Transverse colon (tissue), 4 donors: ENCODE measurements around the gene FLAD1. TPM values are rescaled to one million over a fixed set of nuclear protein-coding genes. Genes with fewer than 3 reads are reported as not detected.

Source experiments
- DNase-seq: peaks from one replicate; pipeline ENCODE4 v3.0.0-alpha.2; 2019
- H3K27ac ChIP-seq, 4 donors: fragments of 200-600 bp; sonication (generic); 2 replicates each; pipeline ENCODE4 v1.5.1; 2016 to 2018; ENCODE audit warnings: inconsistent platforms in 4 of 4
- H3K27me3 ChIP-seq: fragments of 200-600 bp; sonication (generic); 2 replicates; pipeline ENCODE4 v1.5.1; 2017; ENCODE audit warnings: inconsistent platforms
- H3K36me3 ChIP-seq, 4 donors: fragments of 200-600 bp; sonication (generic); 2 replicates each; pipeline ENCODE4 v1.5.1; 2017 to 2019; ENCODE audit warnings: inconsistent platforms in 4 of 4
- H3K4me1 ChIP-seq, 4 donors: fragments of 200-600 bp; sonication (generic); 2 replicates each; pipeline ENCODE4 v1.5.1; 2017 to 2020; ENCODE audit warnings: inconsistent platforms in 4 of 4
- H3K4me3 ChIP-seq, 4 donors: fragments of 200-600 bp; sonication (generic); 1 replicate in 1 of 4; 2 replicates in 3 of 4; pipeline versions ENCODE4 v1.5.1 to v1.6.1; 2017 to 2019; ENCODE audit warnings: inconsistent platforms in 4 of 4
- H3K9me3 ChIP-seq, 2 donors: fragments of 200-600 bp; sonication (generic); 2 replicates each; pipeline ENCODE4 v1.5.1; 2017 to 2019; ENCODE audit warnings: inconsistent platforms in 2 of 2
- EP300 ChIP-seq: sonication (generic); formaldehyde crosslinking; IDR thresholded peaks from one replicate; pipeline ENCODE4 v1.6.1; 2017; ENCODE audit warnings: antibody characterized with exemption, low read depth
- POLR2A ChIP-seq: fragments of 450-650 bp; IDR thresholded peaks from one replicate; pipeline ENCODE4 v1.6.1; 2016; ENCODE audit warnings: antibody characterized with exemption, mild to moderate bottlenecking, moderate library complexity
- POLR2AphosphoS5 ChIP-seq, 3 donors: sonication (generic); formaldehyde crosslinking; IDR thresholded peaks; one replicate each; pipeline ENCODE4 v1.6.1; 2016; ENCODE audit warnings: antibody characterized with exemption in 3 of 3
- WGBS, 2 donors: methylation state at CpG; one replicate each; pipeline ENCODE4 v1.1.5; 2018; ENCODE audit warnings: low coverage in 1 of 2; 5-methylcytosine and 5-hydroxymethylcytosine counted together
- in situ Hi-C, 4 donors: fragments of 200-750 bp; cut with MboI; loops; one replicate each; pipeline versions ENCODE4 v1.15.0 to v1.15.1; 2017; ENCODE audit warnings: low sequenced_read_pairs in 3 of 4, low pct_ligation_motif_present in 1 of 4, low pct_unique_long_range_greater_than_20kb in 1 of 4
- intact Hi-C: fragments of 100-400 bp; cut with DNase I; formaldehyde crosslinking; loops from one replicate; pipeline ENCODE4 v1.15.1; 2023; ENCODE audit warnings: low total_unique reads
- total RNA-seq, 4 donors: library from RNA; depleted of rRNA; stranded (reverse); fragments of >200 nt; gene quantifications; one replicate each; pipeline ENCODE4 v1.1.0, GENCODE V29; 2016
- TF ChIP-seq, protein P1 (sequence below), 5 experiments: fragments of 200-600 bp in 3 of 5; fragments of 450-650 bp in 2 of 5; sonication (generic) in 3 of 5; IDR thresholded peaks; 1 replicate in 2 of 5; 2 replicates in 3 of 5; pipeline ENCODE4 v1.5.1; 2016 to 2017; ENCODE audit warnings: antibody characterized with exemption in 5 of 5, inconsistent platforms in 3 of 5, mild to moderate bottlenecking in 2 of 5, moderate library complexity in 1 of 5

The FLAD1 gene
- total RNA-seq, 4 donors from 2014 or later = 32.7 to 42.4 (median 36.0) TPM

DNA sequence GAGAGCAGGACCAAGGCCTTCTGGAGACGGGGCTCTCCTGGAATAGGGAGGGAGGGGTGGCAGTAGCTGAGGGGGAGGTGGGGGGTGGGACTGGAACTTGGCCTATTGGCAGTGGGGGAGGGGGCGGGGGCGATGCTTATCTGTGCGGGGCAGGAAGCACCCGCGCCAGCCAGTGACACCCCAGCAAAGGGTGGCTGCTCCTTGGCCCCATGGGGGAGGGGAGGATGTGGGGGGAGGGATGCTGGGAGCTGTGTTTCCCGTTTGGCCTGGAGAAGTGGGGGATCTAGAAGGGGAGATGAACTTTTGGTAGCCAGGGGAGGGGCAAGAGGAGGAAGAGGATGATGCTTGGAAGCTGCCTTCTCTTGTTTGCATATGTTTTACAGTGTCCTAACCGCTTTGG is 30.5 kb downstream of the FLAD1 start:
- Histone ChIP-seq H3K36me3 (peaks cover 0 to 12% (median 2%) of the 10 kb centered on the region in 4 donors), H3K9me3 (no peaks in the 10 kb centered on the region), H3K27ac (peak overlapping the region; percentile 96 to 100 (median 98)), H3K27me3 (no peaks in the 10 kb centered on the region), H3K4me3 (no peak overlapping the region), H3K4me1 (peaks cover 36 to 81% (median 70%) of the 10 kb centered on the region in 4 donors)
- WGBS, 2 donors = 27 to 34% methylated on average over 2 to 8 of the region's 8 CpGs
- intact Hi-C loops (no loop called here), in situ Hi-C loops (no loop called here)
- TF ChIP-seq EP300 (no peak), POLR2A (no peak), POLR2AphosphoS5 (IDR thresholded peaks at IDR 0.05) (no peak)
- TF ChIP-seq, protein P1, sequence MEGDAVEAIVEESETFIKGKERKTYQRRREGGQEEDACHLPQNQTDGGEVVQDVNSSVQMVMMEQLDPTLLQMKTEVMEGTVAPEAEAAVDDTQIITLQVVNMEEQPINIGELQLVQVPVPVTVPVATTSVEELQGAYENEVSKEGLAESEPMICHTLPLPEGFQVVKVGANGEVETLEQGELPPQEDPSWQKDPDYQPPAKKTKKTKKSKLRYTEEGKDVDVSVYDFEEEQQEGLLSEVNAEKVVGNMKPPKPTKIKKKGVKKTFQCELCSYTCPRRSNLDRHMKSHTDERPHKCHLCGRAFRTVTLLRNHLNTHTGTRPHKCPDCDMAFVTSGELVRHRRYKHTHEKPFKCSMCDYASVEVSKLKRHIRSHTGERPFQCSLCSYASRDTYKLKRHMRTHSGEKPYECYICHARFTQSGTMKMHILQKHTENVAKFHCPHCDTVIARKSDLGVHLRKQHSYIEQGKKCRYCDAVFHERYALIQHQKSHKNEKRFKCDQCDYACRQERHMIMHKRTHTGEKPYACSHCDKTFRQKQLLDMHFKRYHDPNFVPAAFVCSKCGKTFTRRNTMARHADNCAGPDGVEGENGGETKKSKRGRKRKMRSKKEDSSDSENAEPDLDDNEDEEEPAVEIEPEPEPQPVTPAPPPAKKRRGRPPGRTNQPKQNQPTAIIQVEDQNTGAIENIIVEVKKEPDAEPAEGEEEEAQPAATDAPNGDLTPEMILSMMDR (IDR thresholded peaks at IDR 0.05) = no peak
- DNase-seq = peak; percentile 26

DNA sequence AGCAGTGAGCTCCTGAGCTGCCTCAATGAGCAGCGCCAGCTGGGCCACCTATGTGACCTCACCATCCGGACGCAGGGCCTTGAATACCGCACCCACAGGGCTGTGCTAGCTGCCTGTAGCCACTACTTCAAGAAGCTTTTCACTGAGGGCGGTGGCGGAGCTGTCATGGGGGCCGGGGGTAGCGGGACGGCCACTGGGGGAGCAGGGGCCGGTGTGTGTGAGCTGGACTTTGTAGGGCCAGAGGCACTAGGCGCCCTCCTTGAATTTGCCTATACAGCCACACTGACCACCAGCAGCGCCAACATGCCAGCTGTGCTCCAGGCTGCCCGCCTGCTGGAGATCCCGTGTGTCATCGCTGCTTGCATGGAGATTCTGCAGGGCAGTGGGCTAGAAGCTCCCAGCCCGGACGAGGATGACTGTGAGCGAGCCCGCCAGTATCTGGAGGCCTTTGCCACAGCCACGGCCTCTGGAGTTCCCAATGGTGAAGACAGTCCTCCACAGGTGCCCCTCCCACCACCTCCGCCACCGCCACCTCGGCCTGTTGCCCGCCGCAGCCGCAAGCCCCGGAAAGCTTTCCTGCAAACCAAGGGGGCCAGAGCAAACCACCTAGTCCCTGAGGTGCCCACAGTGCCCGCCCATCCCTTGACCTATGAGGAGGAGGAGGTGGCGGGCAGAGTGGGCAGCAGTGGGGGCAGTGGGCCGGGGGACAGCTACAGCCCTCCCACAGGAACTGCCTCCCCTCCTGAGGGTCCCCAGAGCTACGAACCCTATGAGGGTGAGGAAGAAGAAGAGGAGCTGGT is 31.8 kb downstream of the FLAD1 start:
- no peak for TF ChIP-seq EP300
- TF ChIP-seq, protein P1 (IDR thresholded peaks at IDR 0.05) = no peak
- no peak for DNase-seq
- in situ Hi-C loops = no loop called here
- Histone ChIP-seq H3K36me3 (peaks cover 0 to 12% (median 2%) of the 10 kb centered on the region in 4 donors), H3K27me3 (no peaks in the 10 kb centered on the region), H3K4me3 (no peak overlapping the region), H3K9me3 (no peaks in the 10 kb centered on the region), H3K4me1 (peaks cover 36 to 68% (median 60%) of the 10 kb centered on the region in 4 donors), H3K27ac (peak overlapping the region; percentile 85 to 96 (median 91))
- WGBS, 2 donors = 94% methylated on average over 29 of the region's 31 CpGs; no CpG with 5 or more reads in 1 of the 2 donors
- intact Hi-C loops = no loop called here

DNA sequence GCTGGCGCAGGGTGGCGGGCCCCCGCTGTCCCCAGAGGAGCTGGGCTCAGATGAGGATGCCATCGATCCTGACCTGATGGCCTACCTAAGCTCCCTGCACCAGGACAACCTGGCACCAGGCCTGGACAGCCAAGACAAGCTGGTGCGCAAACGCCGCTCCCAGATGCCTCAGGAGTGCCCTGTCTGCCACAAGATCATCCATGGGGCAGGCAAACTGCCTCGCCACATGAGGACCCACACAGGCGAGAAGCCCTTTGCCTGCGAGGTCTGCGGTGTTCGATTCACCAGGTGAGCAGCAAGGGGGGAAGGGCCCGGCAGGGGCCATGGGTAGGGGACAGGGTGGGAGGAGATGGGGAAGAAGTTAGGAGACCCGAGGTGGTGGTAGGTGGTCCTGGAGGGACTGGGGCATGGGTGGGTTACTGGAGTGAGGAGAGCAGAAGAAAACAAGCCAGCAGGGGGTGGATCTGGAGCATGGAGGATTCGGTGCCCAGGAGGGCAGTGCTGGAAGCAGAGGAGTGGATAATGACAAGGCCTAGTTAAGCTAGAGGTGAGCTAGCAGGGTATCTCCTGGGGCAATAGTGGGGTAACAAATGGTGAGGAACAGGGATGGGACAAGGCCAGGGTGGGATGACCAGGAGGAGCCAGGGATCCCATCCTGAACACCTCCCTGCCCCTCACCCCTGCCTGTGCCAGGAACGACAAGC is 32.5 kb downstream of the FLAD1 start:
- peaks cover 36 to 61% (median 52%) of the 10 kb centered on the region in 4 donors for H3K4me1 ChIP-seq
- DNase-seq = no peak
- H3K27me3 ChIP-seq = no peaks in the 10 kb centered on the region
- 76 to 86% methylated on average over 2 to 16 of the region's 16 CpGs for WGBS, 2 donors
- peak overlapping the region; percentile 85 to 96 (median 91) for H3K27ac ChIP-seq
- H3K36me3 ChIP-seq = peaks cover 0 to 12% (median 2%) of the 10 kb centered on the region in 4 donors
- no peaks in the 10 kb centered on the region for H3K9me3 ChIP-seq
- intact Hi-C loops = no loop called here
- TF ChIP-seq EP300 = no peak
- TF ChIP-seq, protein P1 (IDR thresholded peaks at IDR 0.05) = no peak
- TF ChIP-seq POLR2A = no peak
- TF ChIP-seq POLR2AphosphoS5 (IDR thresholded peaks at IDR 0.05) = peak in 2 of 3 donors; percentile 25 to 44
- no peak overlapping the region for H3K4me3 ChIP-seq
- in situ Hi-C loops = no loop called here

DNA sequence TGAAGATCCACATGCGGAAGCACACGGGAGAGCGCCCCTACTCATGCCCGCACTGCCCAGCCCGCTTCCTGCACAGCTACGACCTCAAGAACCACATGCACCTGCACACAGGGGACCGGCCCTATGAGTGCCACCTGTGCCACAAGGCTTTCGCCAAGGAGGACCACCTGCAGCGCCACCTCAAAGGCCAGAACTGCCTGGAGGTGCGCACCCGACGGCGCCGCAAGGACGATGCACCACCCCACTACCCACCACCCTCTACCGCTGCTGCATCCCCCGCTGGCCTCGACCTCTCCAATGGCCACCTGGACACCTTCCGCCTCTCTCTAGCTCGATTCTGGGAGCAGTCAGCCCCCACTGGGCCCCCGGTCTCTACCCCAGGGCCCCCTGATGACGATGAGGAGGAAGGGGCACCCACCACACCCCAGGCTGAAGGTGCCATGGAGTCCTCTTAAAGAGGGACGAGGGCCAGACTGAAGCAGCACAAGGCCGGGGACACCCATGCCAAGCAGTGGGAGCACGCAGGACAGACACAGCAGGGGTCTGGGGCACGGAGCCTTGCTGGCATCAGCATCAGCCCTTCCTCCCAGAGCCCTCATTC is 33.2 kb downstream of the FLAD1 start:
- TF ChIP-seq POLR2AphosphoS5 (IDR thresholded peaks at IDR 0.05) = peak in 2 of 3 donors; percentile 26 to 53
- TF ChIP-seq EP300 = no peak

More for the DNA sequence above, 33.2 kb downstream of the FLAD1 start:
- 68% methylated on average over 7 of the region's 26 CpGs; no CpG with 5 or more reads in 1 of the 2 donors for WGBS, 2 donors
- intact Hi-C loops = no loop called here
- in situ Hi-C loops = no loop called here
- Histone ChIP-seq H3K36me3 (peaks cover 0 to 12% (median 2%) of the 10 kb centered on the region in 4 donors), H3K27ac (peak overlapping the region; percentile 85 to 96 (median 91)), H3K4me1 (peaks cover 34 to 55% (median 46%) of the 10 kb centered on the region in 4 donors), H3K4me3 (peak overlapping the region in 2 of 4 donors; percentile 36 to 40), H3K27me3 (no peaks in the 10 kb centered on the region), H3K9me3 (no peaks in the 10 kb centered on the region)
- DNase-seq = peak; percentile 67
